SU-DHL-6 (cell line): ENCODE measurements around the gene CFDP1.

Experiments used
- H2AFZ ChIP-seq: fragments of 200-600 bp; sonication (generic); 2 replicates; pipeline ENCODE4 v1.6.1; 2014; ENCODE audit warnings: low read depth, mild to moderate bottlenecking, moderate library complexity, mixed read lengths, antibody characterized with exemption, low read length; ENCODE audit not compliant: severe bottlenecking
- H3F3A ChIP-seq: fragments of 200-600 bp; shearing (Covaris generic); 2 replicates; pipeline ENCODE4 v1.6.0; 2016; ENCODE audit warnings: antibody characterized with exemption, mild to moderate bottlenecking; ENCODE audit not compliant: insufficient read depth
- H3K27ac ChIP-seq: fragments of 200-600 bp; sonication (generic); 2 replicates; pipeline ENCODE4 v1.5.1; 2016; ENCODE audit warnings: low read depth, mild to moderate bottlenecking, low read length, moderate library complexity, mixed read lengths
- H3K27me3 ChIP-seq: fragments of 200-600 bp; sonication (generic), shearing (Covaris generic); 2 replicates; pipeline ENCODE4 v1.6.0; 2014; ENCODE audit warnings: mild to moderate bottlenecking, low read length
- H3K36me3 ChIP-seq: fragments of 200-600 bp; sonication (generic); 2 replicates; pipeline ENCODE4 v1.6.1; 2014; ENCODE audit warnings: mild to moderate bottlenecking, low read length, mixed read lengths
- H3K4me2 ChIP-seq: fragments of 300-600, 200-600 bp; shearing (Covaris generic), sonication (generic); 2 replicates; pipeline ENCODE4 v1.6.0; 2014; ENCODE audit warnings: low read length, low read depth, mild to moderate bottlenecking; ENCODE audit not compliant: poor library complexity, severe bottlenecking
- H3K4me3 ChIP-seq: fragments of 200-600 bp; sonication (generic); 2 replicates; pipeline ENCODE4 v1.5.1; 2014; ENCODE audit warnings: antibody characterized with exemption, low read length, mild to moderate bottlenecking, mixed read lengths; ENCODE audit not compliant: insufficient read depth, poor library complexity, severe bottlenecking
- H3K79me2 ChIP-seq: fragments of 200-600 bp; sonication (generic); 2 replicates; pipeline ENCODE4 v1.6.1; 2014; ENCODE audit warnings: mild to moderate bottlenecking, low read length, moderate library complexity; ENCODE audit not compliant: insufficient read depth
- H3K9ac ChIP-seq: fragments of 200-600 bp; sonication (generic); 2 replicates; pipeline ENCODE4 v1.7.0; 2014; ENCODE audit warnings: mild to moderate bottlenecking, low read length
- H3K9me2 ChIP-seq: fragments of 200-600 bp; sonication (generic); replicated peaks from 2 replicates; pipeline ENCODE4 v1.6.1; 2014; ENCODE audit warnings: low read length; ENCODE audit not compliant: insufficient read depth
- H3K9me3 ChIP-seq: fragments of 200-600 bp; sonication (generic); 2 replicates; pipeline ENCODE4 v1.6.1; 2014; ENCODE audit warnings: low read length, mixed read lengths; ENCODE audit not compliant: insufficient read depth
- H4K20me1 ChIP-seq: fragments of 200-600 bp; sonication (generic); 2 replicates; pipeline ENCODE4 v1.6.1; 2014; ENCODE audit warnings: low read depth, mild to moderate bottlenecking, antibody characterized with exemption, low read length, moderate library complexity, mixed read lengths
- EZH2phosphoT487 ChIP-seq: fragments of 200-600 bp; sonication (generic), shearing (Covaris generic); conservative IDR thresholded peaks from 2 replicates; pipeline ENCODE4 v1.6.1; 2018; ENCODE audit warnings: mild to moderate bottlenecking, antibody characterized with exemption, low read length, moderate library complexity, mixed read lengths
- TF ChIP-seq, protein P1 (sequence below): fragments of 200-600 bp; sonication (generic); IDR thresholded peaks from one replicate; pipeline ENCODE4 v1.5.1; 2017; ENCODE audit warnings: antibody characterized with exemption, mild to moderate bottlenecking, low read length, moderate library complexity; ENCODE audit not compliant: insufficient read depth, poor library complexity, severe bottlenecking

CFDP1 gene

DNA sequence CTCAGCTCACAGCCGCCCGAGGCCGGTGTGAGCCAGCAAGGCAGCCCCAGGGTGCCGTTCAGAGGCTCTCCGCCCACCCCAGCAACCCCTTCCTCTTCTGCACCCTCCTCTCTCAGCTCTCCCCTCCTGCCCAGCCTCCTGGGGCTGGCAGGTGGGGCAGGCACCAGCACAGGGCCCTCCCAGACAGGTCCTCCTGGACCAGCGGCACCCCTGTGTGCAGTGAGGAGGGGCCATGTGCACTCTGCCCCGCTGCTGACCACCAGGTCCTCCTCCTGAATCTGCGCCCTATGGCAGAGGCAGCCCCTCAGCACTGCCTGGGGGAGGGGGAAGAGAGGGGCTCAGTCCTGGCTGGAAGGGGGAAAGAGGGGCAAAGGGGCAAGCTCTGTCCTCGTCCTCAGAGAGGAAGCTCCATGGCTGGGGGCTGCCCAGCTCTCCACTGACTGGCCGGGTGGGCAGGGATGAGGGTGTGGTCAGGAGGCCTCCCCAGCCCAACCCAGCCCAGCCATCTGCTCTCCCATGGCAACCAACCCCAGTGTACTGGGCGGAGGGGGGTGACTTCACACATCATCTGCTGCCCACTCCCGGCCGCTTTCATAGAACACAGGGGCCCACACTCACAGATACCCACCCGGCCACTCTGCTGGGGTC is 176.5 kb downstream of the CFDP1 start:
- Histone ChIP-seq H3K9ac (no peak overlapping the region), H2AFZ (no peak overlapping the region), H3F3A (no peaks in the 10 kb centered on the region), H3K27me3 (no peaks in the 10 kb centered on the region), H3K9me3 (no peaks in the 10 kb centered on the region), H3K79me2 (no peaks in the 10 kb centered on the region), H3K4me3 (no peak overlapping the region), H3K9me2 (no peaks in the 10 kb centered on the region), H3K36me3 (no peaks in the 10 kb centered on the region), H3K4me2 (no peak overlapping the region), H3K27ac (no peak overlapping the region), H4K20me1 (no peaks in the 10 kb centered on the region)
- TF ChIP-seq EZH2phosphoT487: no peak
- TF ChIP-seq, protein P1, sequence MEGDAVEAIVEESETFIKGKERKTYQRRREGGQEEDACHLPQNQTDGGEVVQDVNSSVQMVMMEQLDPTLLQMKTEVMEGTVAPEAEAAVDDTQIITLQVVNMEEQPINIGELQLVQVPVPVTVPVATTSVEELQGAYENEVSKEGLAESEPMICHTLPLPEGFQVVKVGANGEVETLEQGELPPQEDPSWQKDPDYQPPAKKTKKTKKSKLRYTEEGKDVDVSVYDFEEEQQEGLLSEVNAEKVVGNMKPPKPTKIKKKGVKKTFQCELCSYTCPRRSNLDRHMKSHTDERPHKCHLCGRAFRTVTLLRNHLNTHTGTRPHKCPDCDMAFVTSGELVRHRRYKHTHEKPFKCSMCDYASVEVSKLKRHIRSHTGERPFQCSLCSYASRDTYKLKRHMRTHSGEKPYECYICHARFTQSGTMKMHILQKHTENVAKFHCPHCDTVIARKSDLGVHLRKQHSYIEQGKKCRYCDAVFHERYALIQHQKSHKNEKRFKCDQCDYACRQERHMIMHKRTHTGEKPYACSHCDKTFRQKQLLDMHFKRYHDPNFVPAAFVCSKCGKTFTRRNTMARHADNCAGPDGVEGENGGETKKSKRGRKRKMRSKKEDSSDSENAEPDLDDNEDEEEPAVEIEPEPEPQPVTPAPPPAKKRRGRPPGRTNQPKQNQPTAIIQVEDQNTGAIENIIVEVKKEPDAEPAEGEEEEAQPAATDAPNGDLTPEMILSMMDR: no peak

DNA sequence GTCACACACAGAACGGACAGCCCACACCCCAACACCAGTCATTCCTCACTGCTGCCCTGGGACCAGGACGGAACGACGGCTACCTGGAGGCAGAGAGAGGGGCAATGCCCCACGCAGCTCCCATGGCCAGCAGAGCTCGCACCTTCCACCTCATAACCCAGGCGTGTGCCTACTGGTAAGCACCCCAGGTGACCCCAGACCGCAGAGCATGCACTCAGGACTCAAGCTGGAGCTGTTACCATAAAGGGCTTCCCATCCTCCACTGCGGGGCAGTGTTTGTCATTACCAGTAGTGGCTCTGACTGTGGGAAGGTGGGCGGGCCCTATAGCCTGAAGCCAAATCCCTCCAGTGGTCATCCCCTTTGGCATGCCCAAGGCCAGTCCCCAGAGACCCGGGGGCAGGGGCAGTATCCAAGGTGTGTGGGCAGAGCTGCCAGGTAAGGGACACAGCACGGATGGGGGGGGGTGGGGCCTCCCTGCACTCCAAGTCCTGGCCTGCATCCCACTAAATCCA is 177.2 kb downstream of the CFDP1 start:
- H3K9me3 ChIP-seq: no peaks in the 10 kb centered on the region

DNA sequence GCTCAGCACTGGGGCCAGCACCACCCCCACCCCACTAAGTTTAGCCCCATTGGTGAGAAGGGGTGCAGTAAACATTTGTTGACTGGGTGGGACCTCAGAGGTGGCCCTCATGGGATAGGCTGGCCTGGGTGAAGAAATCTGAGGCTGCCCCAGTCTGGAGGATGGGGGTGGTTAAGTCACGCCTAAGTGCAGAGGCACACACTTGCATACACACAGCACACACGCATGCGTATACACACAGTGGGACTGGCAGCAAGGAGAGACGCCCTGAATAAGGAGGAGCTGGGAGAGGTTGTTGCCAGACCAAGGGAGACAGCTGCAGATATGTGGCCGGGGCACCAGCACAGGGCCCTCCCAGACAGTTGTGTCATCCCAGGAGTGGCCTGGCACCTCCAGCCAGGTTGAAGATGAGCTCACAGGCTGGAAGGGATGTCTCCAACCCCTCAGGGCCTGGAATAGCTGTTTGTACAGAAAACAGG is 178.9 kb downstream of the CFDP1 start:
- H3K27ac ChIP-seq: no peak overlapping the region
- no peak overlapping the region for H3K4me3 ChIP-seq
- no peak overlapping the region for H3K4me2 ChIP-seq
- H3K9me2 ChIP-seq: no peaks in the 10 kb centered on the region
- peaks cover 3% of the 10 kb centered on the region; the same call in 1 of the 2 replicates for H3K27me3 ChIP-seq
- H3K9me3 ChIP-seq: no peaks in the 10 kb centered on the region
- H3F3A ChIP-seq: no peaks in the 10 kb centered on the region
- no peaks in the 10 kb centered on the region for H3K79me2 ChIP-seq
- H3K9ac ChIP-seq: no peak overlapping the region
- no peak overlapping the region for H2AFZ ChIP-seq
- no peaks in the 10 kb centered on the region for H4K20me1 ChIP-seq
- H3K36me3 ChIP-seq: no peaks in the 10 kb centered on the region
- TF ChIP-seq EZH2phosphoT487: no peak
- TF ChIP-seq, protein P1: no peak

More for the DNA sequence above, 177.2 kb downstream of the CFDP1 start:
- H3K36me3 ChIP-seq: no peaks in the 10 kb centered on the region
- H3K79me2 ChIP-seq: no peaks in the 10 kb centered on the region
- no peak overlapping the region for H3K9ac ChIP-seq
- H4K20me1 ChIP-seq: no peaks in the 10 kb centered on the region
- H3K27ac ChIP-seq: no peak overlapping the region
- no peaks in the 10 kb centered on the region for H3F3A ChIP-seq
- H3K9me2 ChIP-seq: no peaks in the 10 kb centered on the region
- TF ChIP-seq EZH2phosphoT487: no peak
- TF ChIP-seq, protein P1: no peak
- no peak overlapping the region for H3K4me2 ChIP-seq
- no peak overlapping the region for H2AFZ ChIP-seq
- H3K4me3 ChIP-seq: no peak overlapping the region
- no peaks in the 10 kb centered on the region for H3K27me3 ChIP-seq
